ENCODE measurements around the gene RALB. TPM values are rescaled to one million over a fixed set of nuclear protein-coding genes. Genes with fewer than 3 reads are reported as not detected.

RALB gene
- total RNA-seq, 1 donor from 2014 or later, result 25.4 TPM

DNA sequence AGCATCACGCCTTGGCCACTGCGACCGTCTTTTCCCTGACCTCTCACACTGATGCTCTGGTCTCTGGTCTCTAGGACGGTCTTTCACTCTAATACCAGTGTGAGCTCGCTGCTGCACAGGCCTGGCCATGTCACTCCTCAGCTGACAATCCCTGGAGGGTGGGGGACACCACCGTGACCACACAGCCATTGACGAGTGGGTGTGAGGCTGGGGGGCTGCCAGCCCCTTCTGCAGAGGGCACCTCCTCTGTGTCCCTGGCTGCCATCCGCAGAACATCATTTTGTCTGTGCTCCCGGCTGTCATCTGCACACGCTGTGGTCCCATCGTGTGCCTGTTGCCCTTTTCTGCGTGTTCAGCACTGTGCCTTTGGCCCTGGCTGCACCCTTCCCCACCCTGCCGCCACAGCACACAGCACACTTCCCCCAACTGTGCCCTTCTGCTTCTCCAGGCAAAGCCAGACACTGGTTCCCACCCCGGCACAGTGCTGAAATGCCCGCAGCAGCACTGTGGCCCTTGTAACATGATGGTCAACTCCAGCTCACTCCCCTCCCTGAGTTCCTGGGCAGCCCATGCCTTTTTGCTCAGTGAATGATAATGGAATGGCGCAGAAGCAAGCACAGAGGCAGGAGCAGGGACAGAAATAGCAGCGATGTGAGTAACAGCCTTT is 62.8 kb downstream of the RALB start:
- Mint-ChIP-seq H3K9me3 (ENCODE audit: unreplicated experiment) (no peaks in the 10 kb centered on the region), H3K4me1 (ENCODE audit: unreplicated experiment) (peaks cover 11% of the 10 kb centered on the region), H3K27ac (ENCODE audit: unreplicated experiment) (no peak overlapping the region), H3K4me3 (ENCODE audit: unreplicated experiment) (no peak overlapping the region), H3K27me3 (ENCODE audit: unreplicated experiment) (peaks cover 24% of the 10 kb centered on the region), H3K36me3 (ENCODE audit: unreplicated experiment) (no peaks in the 10 kb centered on the region)
- TF ChIP-seq, protein P1, sequence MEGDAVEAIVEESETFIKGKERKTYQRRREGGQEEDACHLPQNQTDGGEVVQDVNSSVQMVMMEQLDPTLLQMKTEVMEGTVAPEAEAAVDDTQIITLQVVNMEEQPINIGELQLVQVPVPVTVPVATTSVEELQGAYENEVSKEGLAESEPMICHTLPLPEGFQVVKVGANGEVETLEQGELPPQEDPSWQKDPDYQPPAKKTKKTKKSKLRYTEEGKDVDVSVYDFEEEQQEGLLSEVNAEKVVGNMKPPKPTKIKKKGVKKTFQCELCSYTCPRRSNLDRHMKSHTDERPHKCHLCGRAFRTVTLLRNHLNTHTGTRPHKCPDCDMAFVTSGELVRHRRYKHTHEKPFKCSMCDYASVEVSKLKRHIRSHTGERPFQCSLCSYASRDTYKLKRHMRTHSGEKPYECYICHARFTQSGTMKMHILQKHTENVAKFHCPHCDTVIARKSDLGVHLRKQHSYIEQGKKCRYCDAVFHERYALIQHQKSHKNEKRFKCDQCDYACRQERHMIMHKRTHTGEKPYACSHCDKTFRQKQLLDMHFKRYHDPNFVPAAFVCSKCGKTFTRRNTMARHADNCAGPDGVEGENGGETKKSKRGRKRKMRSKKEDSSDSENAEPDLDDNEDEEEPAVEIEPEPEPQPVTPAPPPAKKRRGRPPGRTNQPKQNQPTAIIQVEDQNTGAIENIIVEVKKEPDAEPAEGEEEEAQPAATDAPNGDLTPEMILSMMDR (IDR thresholded peaks at IDR 0.05), result no peak
- no peak for DNase-seq (ENCODE audit: extremely low spot score, unreplicated experiment)

DNA sequence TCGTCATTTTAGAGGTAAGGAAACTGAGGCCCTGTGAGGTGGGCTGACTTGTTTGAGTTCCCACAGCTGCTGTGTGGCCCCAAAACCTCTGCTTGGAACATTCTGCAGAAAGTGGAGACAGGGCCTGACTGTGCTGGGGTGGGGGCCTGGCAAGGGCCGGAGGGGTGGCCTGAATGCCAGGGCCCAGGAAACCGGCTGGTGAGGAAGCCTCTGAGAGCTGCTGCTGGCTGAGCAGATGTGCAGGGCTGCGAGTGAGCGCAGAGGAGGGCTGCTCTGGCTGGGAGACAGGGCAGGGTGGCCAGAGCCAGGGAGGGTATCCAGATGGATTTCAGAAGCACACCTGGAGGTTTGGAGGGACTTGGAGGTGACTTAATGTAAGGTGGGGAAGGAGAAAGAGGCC is 63.4 kb downstream of the RALB start:
- no peak for DNase-seq (ENCODE audit: extremely low spot score, unreplicated experiment)
- H3K27me3 Mint-ChIP-seq (ENCODE audit: unreplicated experiment), result peaks cover 27% of the 10 kb centered on the region
- H3K4me1 Mint-ChIP-seq (ENCODE audit: unreplicated experiment), result peaks cover 11% of the 10 kb centered on the region
- no peak overlapping the region for H3K4me3 Mint-ChIP-seq (ENCODE audit: unreplicated experiment)
- no peak overlapping the region for H3K27ac Mint-ChIP-seq (ENCODE audit: unreplicated experiment)
- TF ChIP-seq, protein P1 (IDR thresholded peaks at IDR 0.05), result no peak
- H3K36me3 Mint-ChIP-seq (ENCODE audit: unreplicated experiment), result no peaks in the 10 kb centered on the region
- H3K9me3 Mint-ChIP-seq (ENCODE audit: unreplicated experiment), result no peaks in the 10 kb centered on the region

DNA sequence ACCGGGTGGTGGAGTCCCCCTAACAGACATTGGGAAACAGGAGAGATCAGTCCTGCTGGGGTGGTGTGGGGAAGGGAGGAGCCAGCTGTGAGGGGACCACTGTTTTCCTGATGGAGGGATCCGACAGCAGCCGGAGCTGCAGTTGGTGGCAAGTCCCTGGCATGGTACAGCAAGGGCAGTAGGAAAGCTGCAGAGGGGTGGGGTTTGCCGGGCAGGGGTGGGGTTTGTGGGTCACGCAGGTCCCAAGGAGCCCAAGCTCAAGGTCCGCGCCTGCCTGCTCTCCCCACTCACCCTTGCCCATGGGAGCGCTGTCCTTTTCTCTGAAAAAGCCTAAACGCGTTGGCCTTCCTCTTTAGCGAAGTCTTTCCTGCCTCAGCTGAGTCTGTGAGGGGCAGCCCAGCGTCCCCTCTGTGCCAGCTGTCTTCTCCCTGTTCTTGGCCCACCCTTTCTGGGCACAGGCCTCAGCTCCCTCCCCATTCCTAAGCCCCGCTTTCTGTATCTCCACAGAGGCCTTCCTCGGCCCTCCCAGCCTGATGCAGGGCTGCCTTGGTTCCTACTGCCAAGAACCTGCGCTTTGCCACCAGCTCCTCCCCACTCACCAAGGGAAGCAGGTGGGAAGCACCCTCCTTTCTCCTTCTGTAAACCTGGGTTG is 64.0 kb downstream of the RALB start:
- no peak overlapping the region for H3K27ac Mint-ChIP-seq (ENCODE audit: unreplicated experiment)
- DNase-seq (ENCODE audit: extremely low spot score, unreplicated experiment), result no peak
- H3K27me3 Mint-ChIP-seq (ENCODE audit: unreplicated experiment), result peaks cover 27% of the 10 kb centered on the region
- peaks cover 11% of the 10 kb centered on the region for H3K4me1 Mint-ChIP-seq (ENCODE audit: unreplicated experiment)
- no peak overlapping the region for H3K4me3 Mint-ChIP-seq (ENCODE audit: unreplicated experiment)
- H3K9me3 Mint-ChIP-seq (ENCODE audit: unreplicated experiment), result no peaks in the 10 kb centered on the region
- no peaks in the 10 kb centered on the region for H3K36me3 Mint-ChIP-seq (ENCODE audit: unreplicated experiment)
- TF ChIP-seq, protein P1 (IDR thresholded peaks at IDR 0.05), result no peak

DNA sequence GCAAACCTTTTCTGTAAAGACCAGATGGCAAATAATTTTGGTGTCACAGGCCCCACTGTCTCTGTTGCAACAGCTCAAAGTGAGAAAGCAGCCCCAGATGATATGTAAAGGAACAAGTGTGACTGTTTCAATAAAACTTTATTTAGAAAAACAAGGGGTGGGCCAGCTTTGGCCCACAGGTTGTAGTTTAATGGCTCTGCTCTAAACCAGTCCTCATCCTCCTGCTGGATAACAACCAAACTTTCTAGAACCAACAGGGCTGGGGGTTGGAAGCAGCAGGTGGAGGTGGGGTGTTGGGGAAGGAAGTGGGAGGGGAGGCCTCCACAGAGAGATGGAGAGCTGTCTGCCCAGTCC is 64.5 kb downstream of the RALB start:
- Mint-ChIP-seq H3K9me3 (ENCODE audit: unreplicated experiment) (no peaks in the 10 kb centered on the region), H3K4me3 (ENCODE audit: unreplicated experiment) (no peak overlapping the region), H3K27me3 (ENCODE audit: unreplicated experiment) (peaks cover 27% of the 10 kb centered on the region), H3K36me3 (ENCODE audit: unreplicated experiment) (no peaks in the 10 kb centered on the region), H3K4me1 (ENCODE audit: unreplicated experiment) (peaks cover 11% of the 10 kb centered on the region), H3K27ac (ENCODE audit: unreplicated experiment) (no peak overlapping the region)
- TF ChIP-seq, protein P1 (IDR thresholded peaks at IDR 0.05), result no peak
- no peak for DNase-seq (ENCODE audit: extremely low spot score, unreplicated experiment)

DNA sequence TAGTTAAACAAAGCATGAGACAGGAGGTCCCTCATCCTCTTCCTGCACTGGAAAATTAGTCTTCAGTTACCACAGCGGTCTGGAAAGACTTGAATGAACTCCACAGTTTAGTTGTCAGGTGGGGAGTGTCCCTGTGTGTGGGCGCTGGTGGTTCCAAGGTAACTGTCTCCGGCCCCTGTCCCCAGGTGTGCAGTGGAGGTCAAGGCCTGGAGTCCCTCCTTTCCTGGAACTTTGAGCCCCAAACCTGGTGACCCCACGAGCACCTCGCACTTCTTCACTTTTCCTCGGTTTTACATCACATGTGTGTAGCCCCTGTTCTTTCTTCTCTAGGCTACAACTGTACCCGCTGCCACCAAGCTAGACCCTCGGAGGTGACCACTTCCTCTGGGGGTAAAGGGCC is 65.3 kb downstream of the RALB start:
- no peak overlapping the region for H3K4me3 Mint-ChIP-seq (ENCODE audit: unreplicated experiment)
- no peaks in the 10 kb centered on the region for H3K36me3 Mint-ChIP-seq (ENCODE audit: unreplicated experiment)
- TF ChIP-seq, protein P1 (IDR thresholded peaks at IDR 0.05), result no peak
- H3K4me1 Mint-ChIP-seq (ENCODE audit: unreplicated experiment), result peaks cover 8% of the 10 kb centered on the region
- no peak for DNase-seq (ENCODE audit: extremely low spot score, unreplicated experiment)
- no peak overlapping the region for H3K27ac Mint-ChIP-seq (ENCODE audit: unreplicated experiment)
- no peaks in the 10 kb centered on the region for H3K9me3 Mint-ChIP-seq (ENCODE audit: unreplicated experiment)
- peaks cover 33% of the 10 kb centered on the region for H3K27me3 Mint-ChIP-seq (ENCODE audit: unreplicated experiment)
